DND-41 (cell line): ENCODE results near the gene TPRG1.

Source experiments
- ATAC-seq: fragments of 200-7000 bp; cut with Tn5 transposase; 3 replicates; pipeline ENCODE4 v1.9.1; 2021; ENCODE audit warnings: low read depth; ENCODE audit not compliant: insufficient read depth
- DNase-seq: peaks from one replicate; pipeline ENCODE4 v3.0.0-alpha.2; 2020
- H2AFZ ChIP-seq: 2 replicates; pipeline ENCODE4 v1.6.0; 2012; ENCODE audit warnings: low read depth, low read length
- H3K27ac ChIP-seq: 2 replicates; pipeline ENCODE4 v1.5.1; 2012; ENCODE audit warnings: low read length, inconsistent platforms
- H3K27me3 ChIP-seq: fragments of 200-600 bp; sonication (generic); 2 replicates; pipeline ENCODE4 v1.6.0; 2012; ENCODE audit warnings: low read length, mild to moderate bottlenecking, inconsistent platforms; ENCODE audit not compliant: insufficient read depth, poor library complexity
- H3K36me3 ChIP-seq: 2 replicates; pipeline ENCODE4 v1.5.1; 2012; ENCODE audit warnings: low read length, inconsistent platforms; ENCODE audit not compliant: insufficient read depth
- H3K4me1 ChIP-seq: 2 replicates; pipeline ENCODE4 v1.5.1; 2012; ENCODE audit warnings: mild to moderate bottlenecking, low read length; ENCODE audit not compliant: insufficient read depth
- H3K4me2 ChIP-seq: 2 replicates; pipeline ENCODE4 v1.6.0; 2012; ENCODE audit warnings: mild to moderate bottlenecking, moderate library complexity, low read length, inconsistent platforms; ENCODE audit not compliant: insufficient read depth
- H3K4me3 ChIP-seq, 2 experiments: fragments of 200-600 bp in 1 of 2; shearing (Covaris generic) in 1 of 2; 2 replicates each; pipeline ENCODE4 v1.5.1; 2012 to 2016; ENCODE audit warnings: inconsistent platforms in 2 of 2, low read length in 2 of 2, mild to moderate bottlenecking in 2 of 2, low read depth in 1 of 2, moderate library complexity in 1 of 2
- H3K79me2 ChIP-seq: 2 replicates; pipeline ENCODE4 v1.6.0; 2012; ENCODE audit warnings: low read length, inconsistent platforms; ENCODE audit not compliant: insufficient read depth
- H3K9ac ChIP-seq: 2 replicates; pipeline ENCODE4 v1.6.0; 2012; ENCODE audit warnings: low read depth, mild to moderate bottlenecking, inconsistent platforms, low read length, moderate library complexity
- H3K9me3 ChIP-seq: 2 replicates; pipeline ENCODE4 v1.5.1; 2012; ENCODE audit warnings: low read length, moderate library complexity, mild to moderate bottlenecking, inconsistent platforms; ENCODE audit not compliant: insufficient read depth, severe bottlenecking
- H4K20me1 ChIP-seq: 2 replicates; pipeline ENCODE4 v1.6.0; 2012; ENCODE audit warnings: low read length; ENCODE audit not compliant: insufficient read depth
- EZH2 ChIP-seq: IDR thresholded peaks from 3 replicates; pipeline ENCODE4 v1.6.1; 2012; ENCODE audit warnings: borderline replicate concordance, low read depth, mild to moderate bottlenecking, moderate library complexity, low read length, inconsistent platforms; ENCODE audit not compliant: severe bottlenecking
- TF ChIP-seq, protein P1 (sequence below): IDR thresholded peaks from 2 replicates; pipeline ENCODE4 v1.5.1; 2012; ENCODE audit warnings: borderline replicate concordance, low read length, moderate library complexity, mild to moderate bottlenecking; ENCODE audit not compliant: poor library complexity, severe bottlenecking; ENCODE audit errors: extremely low read depth

Gene TPRG1

DNA sequence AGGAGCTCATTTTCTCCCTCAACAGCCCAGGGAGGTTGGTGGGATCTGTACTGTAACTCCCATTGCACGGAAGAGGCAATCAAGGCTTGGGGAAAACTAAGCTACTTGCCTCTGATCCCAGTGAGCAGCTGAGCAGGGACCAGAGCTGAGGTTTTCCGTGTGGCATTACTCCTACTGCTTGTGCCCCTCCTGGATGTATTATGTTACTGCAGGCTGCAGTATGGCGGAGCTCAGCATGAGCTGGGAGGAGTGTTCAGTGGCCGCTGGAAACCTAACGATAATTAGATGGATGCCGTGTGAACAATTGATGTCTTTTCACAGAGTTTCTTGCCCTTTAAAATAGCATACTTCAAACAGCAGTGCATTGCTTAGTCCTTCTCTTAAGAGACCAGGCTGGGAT lies 2.0 kb upstream of the TPRG1 start:
- no peaks in the 10 kb centered on the region for H3K79me2 ChIP-seq
- H3K4me1 ChIP-seq = no peaks in the 10 kb centered on the region
- DNase-seq (no peak), ATAC-seq (no peak)
- no peak overlapping the region for H3K9ac ChIP-seq
- H3K9me3 ChIP-seq = no peaks in the 10 kb centered on the region
- TF ChIP-seq, protein P1, sequence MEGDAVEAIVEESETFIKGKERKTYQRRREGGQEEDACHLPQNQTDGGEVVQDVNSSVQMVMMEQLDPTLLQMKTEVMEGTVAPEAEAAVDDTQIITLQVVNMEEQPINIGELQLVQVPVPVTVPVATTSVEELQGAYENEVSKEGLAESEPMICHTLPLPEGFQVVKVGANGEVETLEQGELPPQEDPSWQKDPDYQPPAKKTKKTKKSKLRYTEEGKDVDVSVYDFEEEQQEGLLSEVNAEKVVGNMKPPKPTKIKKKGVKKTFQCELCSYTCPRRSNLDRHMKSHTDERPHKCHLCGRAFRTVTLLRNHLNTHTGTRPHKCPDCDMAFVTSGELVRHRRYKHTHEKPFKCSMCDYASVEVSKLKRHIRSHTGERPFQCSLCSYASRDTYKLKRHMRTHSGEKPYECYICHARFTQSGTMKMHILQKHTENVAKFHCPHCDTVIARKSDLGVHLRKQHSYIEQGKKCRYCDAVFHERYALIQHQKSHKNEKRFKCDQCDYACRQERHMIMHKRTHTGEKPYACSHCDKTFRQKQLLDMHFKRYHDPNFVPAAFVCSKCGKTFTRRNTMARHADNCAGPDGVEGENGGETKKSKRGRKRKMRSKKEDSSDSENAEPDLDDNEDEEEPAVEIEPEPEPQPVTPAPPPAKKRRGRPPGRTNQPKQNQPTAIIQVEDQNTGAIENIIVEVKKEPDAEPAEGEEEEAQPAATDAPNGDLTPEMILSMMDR = no peak
- TF ChIP-seq EZH2 = no peak
- no peaks in the 10 kb centered on the region for H3K27me3 ChIP-seq
- H3K4me2 ChIP-seq = no peak overlapping the region
- H4K20me1 ChIP-seq = no peaks in the 10 kb centered on the region
- H3K4me3 ChIP-seq = no peak overlapping the region
- no peak overlapping the region for H3K27ac ChIP-seq
- H3K36me3 ChIP-seq = no peaks in the 10 kb centered on the region
- H2AFZ ChIP-seq = no peak overlapping the region

DNA sequence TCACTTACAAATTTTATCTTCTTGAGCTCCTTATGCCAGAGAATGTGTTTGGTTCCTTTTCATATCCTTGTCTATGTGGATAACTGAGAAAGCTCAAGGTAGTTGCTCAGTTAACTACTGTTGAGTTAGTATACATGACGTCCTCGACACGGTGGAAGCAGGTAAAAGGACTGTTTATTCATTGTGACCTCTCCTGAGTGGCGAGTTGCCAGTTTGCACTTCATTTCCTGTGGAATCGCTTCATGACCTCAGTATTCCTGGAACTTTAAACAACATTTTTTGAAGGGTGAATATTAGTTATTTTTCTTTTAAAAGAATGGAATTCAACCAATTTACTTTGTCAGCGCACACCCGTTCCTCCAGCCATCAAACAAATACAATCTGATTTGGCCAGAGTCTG lies 1.2 kb upstream of the TPRG1 start:
- no peak for ATAC-seq
- Histone ChIP-seq H3K4me3 (no peak overlapping the region), H3K4me1 (no peaks in the 10 kb centered on the region)

DNA sequence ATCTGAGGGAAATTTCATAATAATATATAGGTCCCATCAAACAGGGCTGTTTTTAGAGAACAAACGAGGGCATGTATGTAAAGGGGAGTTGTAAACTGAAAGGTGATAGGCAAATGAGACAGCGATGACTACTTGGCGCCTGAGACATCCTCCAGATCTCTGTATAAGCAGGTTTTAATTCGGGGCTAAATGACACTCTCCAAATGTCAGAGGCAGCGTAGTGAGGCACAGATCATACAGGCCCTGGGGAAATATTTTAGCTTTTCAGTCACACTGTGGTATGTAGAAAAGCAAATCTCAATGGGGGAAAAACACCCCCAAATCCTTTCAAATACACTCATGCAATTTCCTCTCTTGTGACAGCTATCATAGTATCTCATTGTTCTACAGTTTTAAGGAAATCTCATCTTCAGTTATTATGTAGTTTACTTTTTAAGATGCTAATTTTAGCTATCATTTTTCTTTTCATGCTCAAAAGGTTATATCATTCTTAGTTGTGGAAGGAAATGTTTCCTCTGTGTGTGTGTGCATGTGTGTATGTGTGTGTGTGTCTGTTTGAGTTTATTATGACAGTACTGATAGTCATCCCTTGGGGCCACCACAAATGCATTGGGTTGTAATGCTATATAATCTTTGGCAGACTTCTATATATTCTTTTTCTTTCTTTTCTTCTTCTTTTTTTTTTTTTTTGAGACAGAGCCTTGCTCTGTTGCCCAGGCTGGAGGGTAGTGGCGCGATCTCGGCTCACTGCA lies 1.1 kb downstream of the TPRG1 start:
- Histone ChIP-seq H3K36me3 (no peaks in the 10 kb centered on the region), H3K4me2 (no peak overlapping the region), H3K4me3 (no peak overlapping the region), H3K27me3 (no peaks in the 10 kb centered on the region), H3K27ac (no peak overlapping the region), H3K79me2 (no peaks in the 10 kb centered on the region), H3K4me1 (no peaks in the 10 kb centered on the region), H3K9me3 (no peaks in the 10 kb centered on the region), H3K9ac (no peak overlapping the region), H2AFZ (no peak overlapping the region), H4K20me1 (no peaks in the 10 kb centered on the region)
- ATAC-seq (no peak), DNase-seq (no peak)
- TF ChIP-seq EZH2 = no peak
- TF ChIP-seq, protein P1 = no peak

More for the DNA sequence above, 1.2 kb upstream of the TPRG1 start:
- Histone ChIP-seq H3K9me3 (no peaks in the 10 kb centered on the region), H4K20me1 (no peaks in the 10 kb centered on the region), H3K36me3 (no peaks in the 10 kb centered on the region), H3K27me3 (no peaks in the 10 kb centered on the region), H3K4me2 (no peak overlapping the region), H3K9ac (no peak overlapping the region), H2AFZ (no peak overlapping the region), H3K27ac (no peak overlapping the region), H3K79me2 (no peaks in the 10 kb centered on the region)
- DNase-seq = no peak
- no peak for TF ChIP-seq EZH2
- TF ChIP-seq, protein P1 = no peak

DNA sequence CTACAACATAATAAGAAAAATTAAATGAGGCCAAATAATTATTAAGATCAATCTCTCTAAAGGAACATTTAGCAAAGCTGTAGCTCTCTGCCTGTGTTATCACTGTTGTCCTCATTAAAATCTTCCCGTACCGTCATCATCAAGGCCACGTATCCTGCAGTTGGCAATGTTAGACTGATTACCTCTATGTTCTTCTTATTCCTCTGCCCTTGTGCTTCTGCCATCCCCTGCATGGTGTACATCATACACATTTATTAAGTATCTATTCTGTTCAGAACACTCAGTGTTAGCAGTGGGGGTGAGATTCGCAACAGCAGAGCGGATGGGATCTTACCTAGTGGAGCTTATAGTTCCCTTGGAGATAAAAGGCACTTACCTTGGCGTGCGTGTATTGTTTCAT lies 12.8 kb downstream of the TPRG1 start:
- no peak for DNase-seq
- Histone ChIP-seq H3K9ac (no peak overlapping the region), H3K4me1 (no peaks in the 10 kb centered on the region), H3K27ac (no peak overlapping the region), H3K36me3 (no peaks in the 10 kb centered on the region), H3K79me2 (no peaks in the 10 kb centered on the region), H3K4me3 (no peak overlapping the region), H3K27me3 (no peaks in the 10 kb centered on the region), H4K20me1 (no peaks in the 10 kb centered on the region), H3K9me3 (peaks cover 2% of the 10 kb centered on the region), H2AFZ (no peak overlapping the region), H3K4me2 (no peak overlapping the region)
- no peak for ATAC-seq
- TF ChIP-seq, protein P1 = no peak
- TF ChIP-seq EZH2 = no peak
